ENCODE results near the gene MOG.

Gene MOG

GRCh38 chr6:29653452-29654038 is 3.3 kb upstream of the MOG start:
- Histone ChIP-seq H3K9me3 (ENCODE audit: control insufficient read depth, insufficient read depth, low read length) (no peaks in the 10 kb centered on the region), H3K4me2 (ENCODE audit: low read length) (no peak overlapping the region), H3F3A (ENCODE audit: control insufficient read depth, insufficient read depth) (peaks cover 2% of the 10 kb centered on the region; the same call in 1 of the 2 replicates), H3K27ac (ENCODE audit: low read depth, low read length) (no peak overlapping the region), H4K20me1 (ENCODE audit: control insufficient read depth, insufficient read depth, low read depth, low read length) (no peaks in the 10 kb centered on the region), H3K36me3 (ENCODE audit: control insufficient read depth, low read length) (no peaks in the 10 kb centered on the region), H3K9me2 (replicated peaks; ENCODE audit: control insufficient read depth, low read length) (no peaks in the 10 kb centered on the region), H3K79me2 (ENCODE audit: control insufficient read depth, low read length) (no peaks in the 10 kb centered on the region), H3K27me3 (ENCODE audit: control insufficient read depth, low read length) (peaks cover 6% of the 10 kb centered on the region), H3K4me1 (ENCODE audit: control insufficient read depth, low read length) (peaks cover 9% of the 10 kb centered on the region), H3K4me3 (ENCODE audit: low read length) (no peak overlapping the region)
- TF ChIP-seq EZH2phosphoT487 (IDR thresholded peaks at IDR 0.05; ENCODE audit: borderline replicate concordance, low read length) (no peak), CTCF (IDR thresholded peaks at IDR 0.05; ENCODE audit: low read depth, low read length, poor library complexity, severe bottlenecking) (peak; percentile 60)

- no peaks in the 10 kb centered on the region for H4K20me1 ChIP-seq (ENCODE audit: control insufficient read depth, insufficient read depth, low read depth, low read length)
- no peaks in the 10 kb centered on the region for H3K9me2 ChIP-seq (replicated peaks; ENCODE audit: control insufficient read depth, low read length)
- H3K4me3 ChIP-seq (ENCODE audit: low read length), result no peak overlapping the region
- peaks cover 2% of the 10 kb centered on the region; the same call in 1 of the 2 replicates for H3F3A ChIP-seq (ENCODE audit: control insufficient read depth, insufficient read depth)
- H3K27me3 ChIP-seq (ENCODE audit: control insufficient read depth, low read length), result peaks cover 6% of the 10 kb centered on the region
- no peaks in the 10 kb centered on the region for H3K36me3 ChIP-seq (ENCODE audit: control insufficient read depth, low read length)
- H3K4me2 ChIP-seq (ENCODE audit: low read length), result no peak overlapping the region
- H3K27ac ChIP-seq (ENCODE audit: low read depth, low read length), result no peak overlapping the region
- H3K79me2 ChIP-seq (ENCODE audit: control insufficient read depth, low read length), result no peaks in the 10 kb centered on the region
- no peaks in the 10 kb centered on the region for H3K4me1 ChIP-seq (ENCODE audit: control insufficient read depth, low read length)
- TF ChIP-seq CTCF (IDR thresholded peaks at IDR 0.05; ENCODE audit: low read depth, low read length, poor library complexity, severe bottlenecking) (no peak), EZH2phosphoT487 (IDR thresholded peaks at IDR 0.05; ENCODE audit: borderline replicate concordance, low read length) (no peak)
- no peaks in the 10 kb centered on the region for H3K9me3 ChIP-seq (ENCODE audit: control insufficient read depth, insufficient read depth, low read length)
Measured at GRCh38 chr6:29655658-29656057, 1.2 kb upstream of the MOG start.

DNA sequence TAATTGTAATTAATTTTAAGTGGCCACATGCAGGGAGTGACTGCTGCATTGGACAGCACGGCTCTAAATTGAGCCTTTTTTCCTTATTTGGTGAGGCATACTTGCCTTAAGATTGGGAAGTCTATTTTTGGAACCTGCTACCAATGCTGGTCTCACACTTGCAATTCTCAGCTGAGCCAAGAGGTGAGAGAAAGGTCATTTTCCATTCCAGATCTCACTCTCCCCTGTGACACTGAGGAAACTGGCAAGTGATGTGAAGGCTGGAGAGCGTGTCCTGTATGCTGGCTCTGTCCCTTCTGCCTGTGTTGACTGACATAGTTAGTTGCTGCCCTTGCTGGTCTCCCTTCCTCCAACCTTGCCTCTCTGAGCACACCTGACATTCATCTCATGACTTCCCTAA is 735 bp upstream of the MOG start:
- H4K20me1 ChIP-seq (ENCODE audit: control insufficient read depth, insufficient read depth, low read depth, low read length), result no peaks in the 10 kb centered on the region
- no peaks in the 10 kb centered on the region for H3K4me1 ChIP-seq (ENCODE audit: control insufficient read depth, low read length)
- peaks cover 2% of the 10 kb centered on the region; the same call in 1 of the 2 replicates for H3F3A ChIP-seq (ENCODE audit: control insufficient read depth, insufficient read depth)
- no peaks in the 10 kb centered on the region for H3K36me3 ChIP-seq (ENCODE audit: control insufficient read depth, low read length)
- H3K27ac ChIP-seq (ENCODE audit: low read depth, low read length), result no peak overlapping the region
- H3K9me3 ChIP-seq (ENCODE audit: control insufficient read depth, insufficient read depth, low read length), result no peaks in the 10 kb centered on the region
- H3K4me3 ChIP-seq (ENCODE audit: low read length), result no peak overlapping the region
- peaks cover 6% of the 10 kb centered on the region for H3K27me3 ChIP-seq (ENCODE audit: control insufficient read depth, low read length)
- H3K9me2 ChIP-seq (replicated peaks; ENCODE audit: control insufficient read depth, low read length), result no peaks in the 10 kb centered on the region
- TF ChIP-seq EZH2phosphoT487 (IDR thresholded peaks at IDR 0.05; ENCODE audit: borderline replicate concordance, low read length) (no peak), CTCF (IDR thresholded peaks at IDR 0.05; ENCODE audit: low read depth, low read length, poor library complexity, severe bottlenecking) (no peak)
- H3K79me2 ChIP-seq (ENCODE audit: control insufficient read depth, low read length), result no peaks in the 10 kb centered on the region
- no peak overlapping the region for H3K4me2 ChIP-seq (ENCODE audit: low read length)
